LNCaP clone FGC (cell line): ENCODE results near the gene HSPA12A.

Experiments
- DNase-seq: peaks from one replicate; pipeline ENCODE4 v3.0.0-alpha.2; 2011; ENCODE audit warnings: low read depth
- H3K4me3 ChIP-seq: 2 replicates; pipeline ENCODE4 v1.5.1; 2011; ENCODE audit warnings: mild to moderate bottlenecking, low read depth, low read length, control low read depth
- CTCF ChIP-seq: IDR thresholded peaks from 2 replicates; pipeline ENCODE4 v1.5.1; 2012; ENCODE audit warnings: mild to moderate bottlenecking; ENCODE audit not compliant: control insufficient read depth, insufficient read depth; ENCODE audit errors: extremely low read depth

Gene HSPA12A

GRCh38 chr10:116636385-116636784 is 106.0 kb downstream of the HSPA12A start:
- TF ChIP-seq CTCF: no peak
- H3K4me3 ChIP-seq: no peak overlapping the region
- no peak for DNase-seq

- TF ChIP-seq CTCF: no peak
- no peak for DNase-seq
- H3K4me3 ChIP-seq: no peak overlapping the region
Measured at GRCh38 chr10:116634126-116634975, 108.0 kb downstream of the HSPA12A start.

- H3K4me3 ChIP-seq: no peak overlapping the region
- no peak for TF ChIP-seq CTCF
- DNase-seq: no peak
Measured at GRCh38 chr10:116633216-116633600, 109.2 kb downstream of the HSPA12A start.

GRCh38 chr10:116632596-116633215 is 109.7 kb downstream of the HSPA12A start:
- H3K4me3 ChIP-seq: no peak overlapping the region
- TF ChIP-seq CTCF: no peak
- no peak for DNase-seq

- no peak for DNase-seq
Measured at GRCh38 chr10:116631871-116632295, 110.5 kb downstream of the HSPA12A start.

GRCh38 chr10:116630020-116630419 is 112.3 kb downstream of the HSPA12A start:
- no peak overlapping the region for H3K4me3 ChIP-seq
- no peak for DNase-seq
- no peak for TF ChIP-seq CTCF

More at GRCh38 chr10:116631871-116632295, 110.5 kb downstream of the HSPA12A start:
- TF ChIP-seq CTCF: no peak
- no peak overlapping the region for H3K4me3 ChIP-seq
